Measurements from ENCODE around the gene LRCH4. TPM values are rescaled to one million over a fixed set of nuclear protein-coding genes. Genes with fewer than 3 reads are reported as not detected.

The LRCH4 gene
- total RNA-seq, 1 experiment from 2014 or later: 66.4 TPM

- no peak for TF ChIP-seq POLR2AphosphoS5 (IDR thresholded peaks at IDR 0.05; ENCODE audit: low read depth, low read length)
- no peaks in the 10 kb centered on the region for H3K27me3 ChIP-seq (ENCODE audit: control insufficient read depth, insufficient read depth, low read length)
- H3K36me3 ChIP-seq (ENCODE audit: control insufficient read depth, insufficient read depth, low read length): no peaks in the 10 kb centered on the region
- H3K9me3 ChIP-seq (ENCODE audit: control insufficient read depth, insufficient read depth, low read depth, low read length): no peaks in the 10 kb centered on the region
- no peak overlapping the region for H3K27ac ChIP-seq (ENCODE audit: low read length)
- DNase-seq (ENCODE audit: low read depth, low spot score) (no peak), ATAC-seq (no peak)
- ChIA-PET CTCF (no interaction called here), POLR2A (interaction anchor here (0.6 kb wide), 1 partner anchor 133 kb away, joined by 12 read pairs; no protein-coding TSS in a partner anchor)
- no TSS peak for BruUV-seq (replicated peaks)
- in situ Hi-C loops (cut with HindIII; ENCODE audit: low pct_unique_long_range_greater_than_20kb, low sequenced_read_pairs): no loop called here
- H3K4me1 ChIP-seq (ENCODE audit: control insufficient read depth, insufficient read depth, low read length): peaks cover 12% of the 10 kb centered on the region
- intact Hi-C loops (cut with micrococcal nuclease; ENCODE audit: unreplicated experiment): no loop called here
- no peak overlapping the region for H3K4me3 ChIP-seq (ENCODE audit: low read depth in 2 of 2, low read length in 2 of 2)
These were observed 23.5 kb downstream of the LRCH4 start for GRCh38 chr7:100562195-100563099.

GRCh38 chr7:100561491-100562194, 24.3 kb downstream of the LRCH4 start:
- intact Hi-C loops (cut with micrococcal nuclease; ENCODE audit: unreplicated experiment): no loop called here
- Histone ChIP-seq H3K9me3 (ENCODE audit: control insufficient read depth, insufficient read depth, low read depth, low read length) (no peaks in the 10 kb centered on the region), H3K27ac (ENCODE audit: low read length) (no peak overlapping the region), H3K4me1 (ENCODE audit: control insufficient read depth, insufficient read depth, low read length) (peaks cover 6% of the 10 kb centered on the region; the same call in 1 of the 2 replicates), H3K4me3 (ENCODE audit: low read depth in 2 of 2, low read length in 2 of 2) (no peak overlapping the region), H3K36me3 (ENCODE audit: control insufficient read depth, insufficient read depth, low read length) (no peaks in the 10 kb centered on the region), H3K27me3 (ENCODE audit: control insufficient read depth, insufficient read depth, low read length) (no peaks in the 10 kb centered on the region)
- ATAC-seq (no peak), DNase-seq (ENCODE audit: low read depth, low spot score) (no peak)
- BruUV-seq (replicated peaks): no TSS peak
- no peak for TF ChIP-seq TCF7L2 (IDR thresholded peaks at IDR 0.05; ENCODE audit: low read depth, low read length)
- no peak for TF ChIP-seq SIN3A (IDR thresholded peaks at IDR 0.05; ENCODE audit: borderline replicate concordance, insufficient read depth, low read depth, low read length)
- no peak for TF ChIP-seq POLR2AphosphoS5 (IDR thresholded peaks at IDR 0.05; ENCODE audit: low read depth, low read length)
- TF ChIP-seq, protein P1, sequence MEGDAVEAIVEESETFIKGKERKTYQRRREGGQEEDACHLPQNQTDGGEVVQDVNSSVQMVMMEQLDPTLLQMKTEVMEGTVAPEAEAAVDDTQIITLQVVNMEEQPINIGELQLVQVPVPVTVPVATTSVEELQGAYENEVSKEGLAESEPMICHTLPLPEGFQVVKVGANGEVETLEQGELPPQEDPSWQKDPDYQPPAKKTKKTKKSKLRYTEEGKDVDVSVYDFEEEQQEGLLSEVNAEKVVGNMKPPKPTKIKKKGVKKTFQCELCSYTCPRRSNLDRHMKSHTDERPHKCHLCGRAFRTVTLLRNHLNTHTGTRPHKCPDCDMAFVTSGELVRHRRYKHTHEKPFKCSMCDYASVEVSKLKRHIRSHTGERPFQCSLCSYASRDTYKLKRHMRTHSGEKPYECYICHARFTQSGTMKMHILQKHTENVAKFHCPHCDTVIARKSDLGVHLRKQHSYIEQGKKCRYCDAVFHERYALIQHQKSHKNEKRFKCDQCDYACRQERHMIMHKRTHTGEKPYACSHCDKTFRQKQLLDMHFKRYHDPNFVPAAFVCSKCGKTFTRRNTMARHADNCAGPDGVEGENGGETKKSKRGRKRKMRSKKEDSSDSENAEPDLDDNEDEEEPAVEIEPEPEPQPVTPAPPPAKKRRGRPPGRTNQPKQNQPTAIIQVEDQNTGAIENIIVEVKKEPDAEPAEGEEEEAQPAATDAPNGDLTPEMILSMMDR (IDR thresholded peaks at IDR 0.05): no peak
- TF ChIP-seq, protein P2, sequence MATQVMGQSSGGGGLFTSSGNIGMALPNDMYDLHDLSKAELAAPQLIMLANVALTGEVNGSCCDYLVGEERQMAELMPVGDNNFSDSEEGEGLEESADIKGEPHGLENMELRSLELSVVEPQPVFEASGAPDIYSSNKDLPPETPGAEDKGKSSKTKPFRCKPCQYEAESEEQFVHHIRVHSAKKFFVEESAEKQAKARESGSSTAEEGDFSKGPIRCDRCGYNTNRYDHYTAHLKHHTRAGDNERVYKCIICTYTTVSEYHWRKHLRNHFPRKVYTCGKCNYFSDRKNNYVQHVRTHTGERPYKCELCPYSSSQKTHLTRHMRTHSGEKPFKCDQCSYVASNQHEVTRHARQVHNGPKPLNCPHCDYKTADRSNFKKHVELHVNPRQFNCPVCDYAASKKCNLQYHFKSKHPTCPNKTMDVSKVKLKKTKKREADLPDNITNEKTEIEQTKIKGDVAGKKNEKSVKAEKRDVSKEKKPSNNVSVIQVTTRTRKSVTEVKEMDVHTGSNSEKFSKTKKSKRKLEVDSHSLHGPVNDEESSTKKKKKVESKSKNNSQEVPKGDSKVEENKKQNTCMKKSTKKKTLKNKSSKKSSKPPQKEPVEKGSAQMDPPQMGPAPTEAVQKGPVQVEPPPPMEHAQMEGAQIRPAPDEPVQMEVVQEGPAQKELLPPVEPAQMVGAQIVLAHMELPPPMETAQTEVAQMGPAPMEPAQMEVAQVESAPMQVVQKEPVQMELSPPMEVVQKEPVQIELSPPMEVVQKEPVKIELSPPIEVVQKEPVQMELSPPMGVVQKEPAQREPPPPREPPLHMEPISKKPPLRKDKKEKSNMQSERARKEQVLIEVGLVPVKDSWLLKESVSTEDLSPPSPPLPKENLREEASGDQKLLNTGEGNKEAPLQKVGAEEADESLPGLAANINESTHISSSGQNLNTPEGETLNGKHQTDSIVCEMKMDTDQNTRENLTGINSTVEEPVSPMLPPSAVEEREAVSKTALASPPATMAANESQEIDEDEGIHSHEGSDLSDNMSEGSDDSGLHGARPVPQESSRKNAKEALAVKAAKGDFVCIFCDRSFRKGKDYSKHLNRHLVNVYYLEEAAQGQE (IDR thresholded peaks at IDR 0.05; ENCODE audit: insufficient read depth in 1 of 2, low read depth in 2 of 2, low read length in 1 of 2): no peak
- ChIA-PET POLR2A (interaction anchor here (0.6 kb wide), 1 partner anchor 132 kb away, joined by 12 read pairs; no protein-coding TSS in a partner anchor), CTCF (no interaction called here)
- in situ Hi-C loops (cut with HindIII; ENCODE audit: low pct_unique_long_range_greater_than_20kb, low sequenced_read_pairs): no loop called here
